ENCODE results near the gene CISTR.
"Not testable (repeated sequence)": the region's sequence is repeated elsewhere in the genome, so short reads cannot be mapped to it uniquely, and the experiment has no call there.

Gene CISTR

GRCh38 chr12:53770281-53770680, 18.5 kb upstream of the CISTR start:
- TF ChIP-seq CTCF (IDR thresholded peaks at IDR 0.05; ENCODE audit: low read depth, low read length, missing control alignments) = no peak
- H3K27ac ChIP-seq = peak overlapping the region; percentile 14
- in situ Hi-C loops (cut with HindIII; ENCODE audit: low pct_ligation_motif_present, low sequenced_read_pairs) = no loop called here
- H3K36me3 ChIP-seq (replicated peaks) = no peaks in the 10 kb centered on the region
- H3K27me3 ChIP-seq (replicated peaks) = no peaks in the 10 kb centered on the region
- no peak overlapping the region for H3K4me3 ChIP-seq (ENCODE audit: low read depth, low read length)
- peak; percentile 76 for DNase-seq

- no peak for TF ChIP-seq CTCF (IDR thresholded peaks at IDR 0.05; ENCODE audit: low read depth, low read length, missing control alignments)
Observed at GRCh38 chr12:53768976-53769375, 17.2 kb upstream of the CISTR start.

GRCh38 chr12:53766881-53767280, 15.1 kb upstream of the CISTR start:
- Histone ChIP-seq H3K27ac (no peak overlapping the region), H3K27me3 (replicated peaks) (peaks cover 8% of the 10 kb centered on the region), H3K4me3 (ENCODE audit: low read depth, low read length) (no peak overlapping the region), H3K36me3 (replicated peaks) (no peaks in the 10 kb centered on the region)
- TF ChIP-seq CTCF (IDR thresholded peaks at IDR 0.05; ENCODE audit: low read depth, low read length, missing control alignments) = no peak
- in situ Hi-C loops (cut with HindIII; ENCODE audit: low pct_ligation_motif_present, low sequenced_read_pairs) = no loop called here
- peak; percentile 25 for DNase-seq

More at GRCh38 chr12:53768976-53769375, 17.2 kb upstream of the CISTR start:
- in situ Hi-C loops (cut with HindIII; ENCODE audit: low pct_ligation_motif_present, low sequenced_read_pairs) = no loop called here
- Histone ChIP-seq H3K27me3 (replicated peaks) (no peaks in the 10 kb centered on the region), H3K4me3 (ENCODE audit: low read depth, low read length) (no peak overlapping the region), H3K27ac (no peak overlapping the region), H3K36me3 (replicated peaks) (no peaks in the 10 kb centered on the region)
- no peak for DNase-seq

GRCh38 chr12:53765891-53766290, 14.1 kb upstream of the CISTR start:
- Histone ChIP-seq H3K27ac (no peak overlapping the region), H3K4me3 (ENCODE audit: low read depth, low read length) (no peak overlapping the region), H3K36me3 (replicated peaks) (no peaks in the 10 kb centered on the region), H3K27me3 (replicated peaks) (peaks cover 13% of the 10 kb centered on the region)
- in situ Hi-C loops (cut with HindIII; ENCODE audit: low pct_ligation_motif_present, low sequenced_read_pairs) = no loop called here
- TF ChIP-seq CTCF (IDR thresholded peaks at IDR 0.05; ENCODE audit: low read depth, low read length, missing control alignments) = no peak
- DNase-seq = no peak

GRCh38 chr12:53764615-53765014, 12.8 kb upstream of the CISTR start:
- TF ChIP-seq CTCF (IDR thresholded peaks at IDR 0.05; ENCODE audit: low read depth, low read length, missing control alignments) = no peak
- no peaks in the 10 kb centered on the region for H3K36me3 ChIP-seq (replicated peaks)
- H3K27me3 ChIP-seq (replicated peaks) = peaks cover 15% of the 10 kb centered on the region
- in situ Hi-C loops (cut with HindIII; ENCODE audit: low pct_ligation_motif_present, low sequenced_read_pairs) = no loop called here
- no peak overlapping the region for H3K4me3 ChIP-seq (ENCODE audit: low read depth, low read length)
- no peak overlapping the region for H3K27ac ChIP-seq
- DNase-seq = no peak

- H3K36me3 ChIP-seq (replicated peaks); H3K27ac ChIP-seq; H3K4me3 ChIP-seq (ENCODE audit: low read depth, low read length); DNase-seq; in situ Hi-C loops (cut with HindIII; ENCODE audit: low pct_ligation_motif_present, low sequenced_read_pairs): not testable (repeated sequence)
- peaks cover 31% of the 10 kb centered on the region for H3K27me3 ChIP-seq (replicated peaks)
Observed at GRCh38 chr12:53762793-53763192, 11.0 kb upstream of the CISTR start.
